Spleen (tissue), 7 donors: ENCODE data around the gene MYORG.

Source experiments
- CTCF ChIP-seq, 11 experiments: fragments of 200-600 bp in 7 of 11; fragments of 450-650 bp in 4 of 11; sonication (generic) in 4 of 11; IDR thresholded peaks in 8 of 11; conservative IDR thresholded peaks in 3 of 11; 1 replicate in 7 of 11; 2 replicates in 4 of 11; pipeline versions ENCODE4 v1.4.0 to v1.8.0; 2016 to 2021; ENCODE audit warnings: antibody characterized with exemption in 11 of 11, inconsistent platforms in 4 of 11, mild to moderate bottlenecking in 1 of 11
- POLR2AphosphoS5 ChIP-seq, 3 donors: sonication (generic); formaldehyde crosslinking; IDR thresholded peaks; one replicate each; pipeline ENCODE4 v1.5.1; 2017; ENCODE audit warnings: antibody characterized with exemption in 3 of 3
- donor health status: DM: no; HTN: no; CAD: no; lungs with moderate emphysema.
- donor health status: DM: no; HTN: no; CAD: no.
- donor health status: DM: no; HTN: no; CAD: no.

GRCh38 chr9:34408173-34408572 is 31.5 kb upstream of the MYORG start:
- TF ChIP-seq CTCF (IDR thresholded peaks at IDR 0.05 in 8 of 11, conservative IDR thresholded peaks at IDR 0.05 in 3 of 11) (no peak), POLR2AphosphoS5 (IDR thresholded peaks at IDR 0.05) (no peak)
